ENCODE results near the gene SEPTIN10. TPM values are rescaled to one million over a fixed set of nuclear protein-coding genes. Genes with fewer than 3 reads are reported as not detected.

The SEPTIN10 gene
- total and polyA plus RNA-seq, 2 of the 8 experiments (the other 6 are each of a cell fraction or from before 2014, with no cell fraction given), result 23.7 to 101 TPM

DNA sequence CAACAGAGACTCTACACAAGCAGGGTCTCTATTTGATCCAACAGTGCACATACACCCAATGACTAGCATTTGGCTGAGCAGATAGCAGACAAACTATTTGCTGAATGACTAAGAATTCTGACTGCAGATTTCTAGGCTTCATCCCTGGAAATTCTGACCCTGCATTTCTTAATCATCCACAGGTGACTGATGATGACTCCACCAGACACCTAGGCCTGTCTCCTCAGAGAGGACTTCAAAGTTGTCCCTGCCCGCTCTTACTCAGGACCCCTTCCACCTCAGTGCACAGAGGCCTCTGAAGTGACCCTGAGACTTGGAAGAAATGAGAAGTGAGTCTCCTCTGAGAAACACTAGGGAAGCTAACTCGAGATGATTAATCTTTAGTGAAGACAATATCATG is 51.3 kb downstream of the SEPTIN10 start (continued):
- no peak for TF ChIP-seq SRF (IDR thresholded peaks at IDR 0.05; ENCODE audit: low read depth, low read length)
- TF ChIP-seq, protein P1, sequence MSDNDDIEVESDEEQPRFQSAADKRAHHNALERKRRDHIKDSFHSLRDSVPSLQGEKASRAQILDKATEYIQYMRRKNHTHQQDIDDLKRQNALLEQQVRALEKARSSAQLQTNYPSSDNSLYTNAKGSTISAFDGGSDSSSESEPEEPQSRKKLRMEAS (IDR thresholded peaks at IDR 0.05), result no peak

Data from H1 (cell line).